Lower lobe of right lung (tissue), 2 donors: Measurements from ENCODE around the gene FSD1. TPM values are rescaled to one million over a fixed set of nuclear protein-coding genes. Genes with fewer than 3 reads are reported as not detected.
"Not testable (repeated sequence)": the region's sequence is repeated elsewhere in the genome, so short reads cannot be mapped to it uniquely, and the experiment has no call there.

ENCODE experiments used
- ATAC-seq, 2 donors: fragments of 200-7000 bp; cut with Tn5 transposase; one replicate each; pipeline ENCODE4 v1.9.1; 2020 to 2022; ENCODE audit warnings: mild to moderate bottlenecking in 2 of 2, moderate library complexity in 2 of 2
- DNase-seq: peaks from one replicate; pipeline ENCODE4 v3.0.0-alpha.2; 2020
- H3K27ac ChIP-seq: fragments of 200-600 bp; one replicate; pipeline ENCODE4 v1.8.0; 2022
- H3K27me3 ChIP-seq: fragments of 200-600 bp; one replicate; pipeline ENCODE4 v1.8.0; 2022; ENCODE audit warnings: low read depth
- H3K36me3 ChIP-seq: fragments of 200-600 bp; one replicate; pipeline ENCODE4 v1.8.0; 2022; ENCODE audit warnings: mild to moderate bottlenecking
- H3K4me1 ChIP-seq: fragments of 200-600 bp; one replicate; pipeline ENCODE4 v1.8.0; 2022
- H3K4me3 ChIP-seq: fragments of 200-600 bp; one replicate; pipeline ENCODE4 v1.8.0; 2022; ENCODE audit warnings: mild to moderate bottlenecking
- H3K9me3 ChIP-seq: fragments of 200-600 bp; one replicate; pipeline ENCODE4 v1.8.0; 2022
- intact Hi-C: fragments of 100-400 bp; cut with DNase I; formaldehyde crosslinking; loops from one replicate; pipeline ENCODE4 v1.11.0; 2022
- total RNA-seq: library from RNA; stranded (reverse); fragmentation: NEBNext Ultra II Directional; extraction: Animal tissue kit (Norgen Biotek cat#: 25700); gene quantifications from one replicate; pipeline ENCODE4 v1.2.1, GENCODE V29; 2021
- TF ChIP-seq, protein P1 (sequence below): fragments of 200-600 bp; IDR thresholded peaks from one replicate; pipeline ENCODE4 v1.8.0; 2022; ENCODE audit warnings: antibody characterized with exemption, mild to moderate bottlenecking
- donor health status: DM: no; HTN: yes; CAD: no; lungs with severe emphysema.

FSD1 gene
- total RNA-seq, 1 donor from 2014 or later = 0.62 TPM

DNA sequence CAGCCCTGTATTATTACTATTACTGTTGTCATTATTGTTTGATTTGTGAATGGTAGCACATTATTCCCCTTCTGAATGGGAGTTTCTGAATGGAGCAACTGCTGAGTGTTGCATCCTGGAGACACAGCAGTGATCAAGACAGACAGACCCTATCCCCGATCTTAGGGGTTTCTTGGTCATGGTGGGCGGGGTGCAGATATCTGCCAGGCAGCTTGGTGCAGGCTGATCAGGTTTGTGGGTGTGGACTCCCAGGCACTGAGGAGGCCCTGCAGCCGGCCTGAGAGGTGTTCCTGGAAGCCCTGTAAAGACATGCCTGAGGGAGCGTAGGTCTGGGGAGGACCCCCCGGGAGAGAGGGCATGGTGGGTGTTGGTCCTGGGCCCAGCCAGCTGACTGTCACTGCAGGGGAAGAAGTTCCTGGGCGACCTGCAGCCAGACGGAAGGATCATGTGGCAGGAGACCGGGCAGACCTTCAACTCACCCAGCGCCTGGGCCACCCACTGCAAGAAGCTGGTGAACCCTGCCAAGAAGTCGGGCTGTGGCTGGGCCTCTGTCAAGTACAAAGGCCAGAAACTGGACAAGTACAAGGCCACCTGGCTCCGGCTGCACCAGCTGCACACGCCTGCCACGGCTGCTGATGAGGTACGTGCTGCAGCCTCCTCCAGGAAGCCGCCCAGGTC, 41.1 kb downstream of the FSD1 start:
- Histone ChIP-seq H3K27ac (no peak overlapping the region), H3K27me3 (no peaks in the 10 kb centered on the region), H3K4me3 (no peak overlapping the region), H3K36me3 (peaks cover 15% of the 10 kb centered on the region), H3K4me1 (peaks cover 13% of the 10 kb centered on the region), H3K9me3 (no peaks in the 10 kb centered on the region)
- TF ChIP-seq, protein P1, sequence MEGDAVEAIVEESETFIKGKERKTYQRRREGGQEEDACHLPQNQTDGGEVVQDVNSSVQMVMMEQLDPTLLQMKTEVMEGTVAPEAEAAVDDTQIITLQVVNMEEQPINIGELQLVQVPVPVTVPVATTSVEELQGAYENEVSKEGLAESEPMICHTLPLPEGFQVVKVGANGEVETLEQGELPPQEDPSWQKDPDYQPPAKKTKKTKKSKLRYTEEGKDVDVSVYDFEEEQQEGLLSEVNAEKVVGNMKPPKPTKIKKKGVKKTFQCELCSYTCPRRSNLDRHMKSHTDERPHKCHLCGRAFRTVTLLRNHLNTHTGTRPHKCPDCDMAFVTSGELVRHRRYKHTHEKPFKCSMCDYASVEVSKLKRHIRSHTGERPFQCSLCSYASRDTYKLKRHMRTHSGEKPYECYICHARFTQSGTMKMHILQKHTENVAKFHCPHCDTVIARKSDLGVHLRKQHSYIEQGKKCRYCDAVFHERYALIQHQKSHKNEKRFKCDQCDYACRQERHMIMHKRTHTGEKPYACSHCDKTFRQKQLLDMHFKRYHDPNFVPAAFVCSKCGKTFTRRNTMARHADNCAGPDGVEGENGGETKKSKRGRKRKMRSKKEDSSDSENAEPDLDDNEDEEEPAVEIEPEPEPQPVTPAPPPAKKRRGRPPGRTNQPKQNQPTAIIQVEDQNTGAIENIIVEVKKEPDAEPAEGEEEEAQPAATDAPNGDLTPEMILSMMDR = no peak
- intact Hi-C loops = no loop called here
- ATAC-seq (no peak), DNase-seq (no peak)

DNA sequence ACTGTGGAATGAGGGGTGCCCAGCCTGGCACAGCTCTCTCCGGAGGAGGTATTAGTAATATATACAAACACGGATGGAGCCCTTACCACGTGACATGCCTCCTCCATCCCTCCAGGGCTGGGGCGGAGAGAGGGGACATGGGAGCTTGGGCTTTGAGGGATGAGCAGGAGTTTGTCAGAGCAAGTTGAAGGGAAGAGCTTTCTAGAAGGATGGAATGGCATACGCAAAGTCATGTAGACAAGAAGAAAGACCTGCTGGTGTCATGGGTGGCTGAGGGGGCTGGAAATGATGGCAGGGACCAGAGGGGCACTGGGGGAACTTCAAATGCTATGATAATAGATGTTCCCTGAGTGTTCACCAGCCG, 41.6 kb downstream of the FSD1 start:
- intact Hi-C loops = no loop called here

DNA sequence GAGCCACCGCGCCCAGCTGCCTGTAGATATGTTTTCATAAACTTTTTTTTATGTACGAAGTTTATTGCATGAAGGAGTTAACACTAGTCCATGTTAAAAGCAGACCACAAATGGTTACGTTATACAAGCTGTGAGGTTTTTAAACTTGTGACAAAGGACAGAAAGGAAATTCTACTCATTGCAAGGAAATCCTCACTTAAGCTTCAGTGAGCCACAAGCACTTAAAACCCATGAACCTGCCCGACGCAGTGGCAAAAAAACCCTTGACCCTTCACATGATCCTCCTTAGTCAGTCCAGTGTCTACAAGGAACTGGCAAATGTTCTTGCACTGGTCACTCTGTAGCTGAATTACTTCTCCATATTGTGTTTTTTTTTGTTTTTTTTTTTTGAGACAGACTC, 43.1 kb downstream of the FSD1 start:
- no peaks in the 10 kb centered on the region for H3K27me3 ChIP-seq
- TF ChIP-seq, protein P1 = no peak
- ATAC-seq = no peak
- H3K4me3 ChIP-seq = no peak overlapping the region
- no peak for DNase-seq
- H3K4me1 ChIP-seq = peaks cover 8% of the 10 kb centered on the region
- no peaks in the 10 kb centered on the region for H3K9me3 ChIP-seq
- no peak overlapping the region for H3K27ac ChIP-seq
- H3K36me3 ChIP-seq = peaks cover 15% of the 10 kb centered on the region
- intact Hi-C loops = no loop called here

More for the DNA sequence above, 41.6 kb downstream of the FSD1 start:
- Histone ChIP-seq H3K36me3 (peaks cover 15% of the 10 kb centered on the region), H3K9me3 (no peaks in the 10 kb centered on the region), H3K27ac (no peak overlapping the region), H3K4me3 (no peak overlapping the region), H3K4me1 (peaks cover 13% of the 10 kb centered on the region), H3K27me3 (no peaks in the 10 kb centered on the region)
- DNase-seq = no peak
- ATAC-seq = no peak
- TF ChIP-seq, protein P1 = no peak

DNA sequence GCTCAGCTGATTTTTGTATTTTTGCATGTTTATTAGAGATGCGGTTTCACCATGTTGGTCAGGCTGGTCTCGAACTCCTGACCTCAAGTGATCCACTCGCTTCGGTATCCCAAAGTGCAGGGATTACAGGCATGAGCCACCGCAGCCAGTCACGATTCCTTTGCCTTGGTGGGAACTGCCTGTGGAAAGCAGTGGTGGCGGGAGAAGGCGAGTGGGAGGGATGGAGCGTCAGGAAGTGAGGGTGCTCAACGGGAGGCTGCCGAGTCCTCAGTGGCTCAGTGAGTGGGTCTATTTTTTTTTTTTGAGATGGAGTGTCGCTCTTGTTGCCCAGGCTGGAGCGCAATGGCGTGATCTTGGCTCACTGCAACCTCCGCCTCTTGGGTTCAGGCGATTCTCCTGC, 44.8 kb downstream of the FSD1 start:
- DNase-seq, H3K27ac ChIP-seq, H3K9me3 ChIP-seq, H3K4me3 ChIP-seq, H3K4me1 ChIP-seq, ATAC-seq, intact Hi-C loops, H3K27me3 ChIP-seq: not testable (repeated sequence)
- peaks cover 21% of the 10 kb centered on the region for H3K36me3 ChIP-seq

DNA sequence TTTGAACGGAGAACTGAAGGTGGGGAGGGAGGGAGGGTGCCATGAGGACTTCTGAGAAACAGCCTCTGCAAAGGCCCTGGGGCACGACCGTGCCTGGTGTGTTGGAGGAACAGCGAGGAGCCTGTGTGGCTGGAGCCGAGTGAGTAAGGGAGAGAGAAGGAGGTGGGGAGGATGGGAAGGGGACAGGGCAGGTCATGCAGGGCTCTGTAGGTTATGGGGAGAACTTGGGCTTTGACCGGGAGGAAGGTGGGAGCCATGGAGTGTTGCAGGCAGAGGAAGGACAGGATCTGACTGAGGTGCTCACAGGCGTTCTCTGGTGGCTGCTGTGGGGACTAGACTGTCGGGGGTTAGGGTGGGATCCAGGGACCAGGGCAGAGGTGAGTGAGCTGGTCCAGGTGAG, 45.7 kb downstream of the FSD1 start:
- DNase-seq = no peak
- no peak overlapping the region for H3K27ac ChIP-seq
- no peak overlapping the region for H3K4me3 ChIP-seq
- intact Hi-C loops = no loop called here
- no peaks in the 10 kb centered on the region for H3K9me3 ChIP-seq
- TF ChIP-seq, protein P1 = no peak
- H3K4me1 ChIP-seq = no peaks in the 10 kb centered on the region
- H3K36me3 ChIP-seq = peaks cover 26% of the 10 kb centered on the region
- H3K27me3 ChIP-seq = no peaks in the 10 kb centered on the region
- no peak for ATAC-seq

DNA sequence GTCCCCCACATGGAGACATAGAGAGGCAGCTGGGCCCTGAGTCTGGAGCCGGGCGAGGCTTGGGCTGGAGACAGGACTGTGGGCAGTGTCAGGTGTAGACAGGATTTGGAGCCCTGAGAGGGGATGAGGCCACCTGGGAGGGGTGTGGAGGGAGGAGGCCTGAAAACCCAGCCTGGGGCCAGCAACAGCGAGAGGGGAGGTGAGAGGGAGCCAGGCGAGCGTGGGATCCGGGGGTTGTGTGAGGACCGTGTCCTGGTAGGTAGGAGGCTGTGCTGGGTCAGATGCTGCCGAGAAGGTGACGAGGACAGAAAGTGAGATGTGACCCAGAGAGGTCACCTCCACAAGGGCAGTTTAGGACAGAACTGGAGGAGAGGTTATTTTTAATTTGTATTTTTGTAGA, 46.3 kb downstream of the FSD1 start:
- H3K4me3 ChIP-seq = no peak overlapping the region
- TF ChIP-seq, protein P1 = no peak
- H3K4me1 ChIP-seq = no peaks in the 10 kb centered on the region
- no peak for DNase-seq
- no peaks in the 10 kb centered on the region for H3K27me3 ChIP-seq
- H3K9me3 ChIP-seq = no peaks in the 10 kb centered on the region
- ATAC-seq = no peak
- peaks cover 27% of the 10 kb centered on the region for H3K36me3 ChIP-seq
- H3K27ac ChIP-seq = no peak overlapping the region
- intact Hi-C loops = no loop called here
